ENCODE measurements around the gene NOL4.

- TF ChIP-seq ARNTL (CRISPR knock-in tag; IDR thresholded peaks at IDR 0.05; ENCODE audit: borderline replicate concordance, low read depth) (no peak), BACH2 (CRISPR knock-in tag; IDR thresholded peaks at IDR 0.05; ENCODE audit: borderline replicate concordance) (no peak), ZFP3 (CRISPR knock-in tag; IDR thresholded peaks at IDR 0.05) (no peak), PPARA (CRISPR knock-in tag; IDR thresholded peaks at IDR 0.05; ENCODE audit: borderline replicate concordance) (no peak), ESRRG (CRISPR knock-in tag; IDR thresholded peaks at IDR 0.05) (no peak), PATZ1 (CRISPR knock-in tag; IDR thresholded peaks at IDR 0.05; ENCODE audit: borderline replicate concordance) (no peak), ZC3H10 (CRISPR knock-in tag; IDR thresholded peaks at IDR 0.05) (no peak)
- TF ChIP-seq, protein P1, sequence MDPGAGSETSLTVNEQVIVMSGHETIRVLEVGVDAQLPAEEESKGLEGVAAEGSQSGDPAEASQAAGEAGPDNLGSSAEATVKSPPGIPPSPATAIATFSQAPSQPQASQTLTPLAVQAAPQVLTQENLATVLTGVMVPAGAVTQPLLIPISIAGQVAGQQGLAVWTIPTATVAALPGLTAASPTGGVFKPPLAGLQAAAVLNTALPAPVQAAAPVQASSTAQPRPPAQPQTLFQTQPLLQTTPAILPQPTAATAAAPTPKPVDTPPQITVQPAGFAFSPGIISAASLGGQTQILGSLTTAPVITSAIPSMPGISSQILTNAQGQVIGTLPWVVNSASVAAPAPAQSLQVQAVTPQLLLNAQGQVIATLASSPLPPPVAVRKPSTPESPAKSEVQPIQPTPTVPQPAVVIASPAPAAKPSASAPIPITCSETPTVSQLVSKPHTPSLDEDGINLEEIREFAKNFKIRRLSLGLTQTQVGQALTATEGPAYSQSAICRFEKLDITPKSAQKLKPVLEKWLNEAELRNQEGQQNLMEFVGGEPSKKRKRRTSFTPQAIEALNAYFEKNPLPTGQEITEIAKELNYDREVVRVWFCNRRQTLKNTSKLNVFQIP (CRISPR knock-in tag; IDR thresholded peaks at IDR 0.05; ENCODE audit: borderline replicate concordance, low read depth) = no peak
- TF ChIP-seq, protein P2, sequence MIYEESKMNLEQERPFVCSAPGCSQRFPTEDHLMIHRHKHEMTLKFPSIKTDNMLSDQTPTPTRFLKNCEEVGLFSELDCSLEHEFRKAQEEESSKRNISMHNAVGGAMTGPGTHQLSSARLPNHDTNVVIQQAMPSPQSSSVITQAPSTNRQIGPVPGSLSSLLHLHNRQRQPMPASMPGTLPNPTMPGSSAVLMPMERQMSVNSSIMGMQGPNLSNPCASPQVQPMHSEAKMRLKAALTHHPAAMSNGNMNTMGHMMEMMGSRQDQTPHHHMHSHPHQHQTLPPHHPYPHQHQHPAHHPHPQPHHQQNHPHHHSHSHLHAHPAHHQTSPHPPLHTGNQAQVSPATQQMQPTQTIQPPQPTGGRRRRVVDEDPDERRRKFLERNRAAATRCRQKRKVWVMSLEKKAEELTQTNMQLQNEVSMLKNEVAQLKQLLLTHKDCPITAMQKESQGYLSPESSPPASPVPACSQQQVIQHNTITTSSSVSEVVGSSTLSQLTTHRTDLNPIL (CRISPR knock-in tag; IDR thresholded peaks at IDR 0.05; ENCODE audit: low read depth) = no peak
Observed at GRCh38 chr18:34189656-34190435, 34.9 kb downstream of the NOL4 start.
